CD4-positive, CD25-positive, alpha-beta regulatory T cell (primary cell): ENCODE data around the gene SLBP. TPM values are rescaled to one million over a fixed set of nuclear protein-coding genes. Genes with fewer than 3 reads are reported as not detected.

Experiments used
- ATAC-seq, 2 donors: fragments of 150-1000 bp; cut with Tn5 transposase; one replicate each; pipeline ENCODE4 v1.10.0; 2021; ENCODE audit warnings: low read depth in 2 of 2, moderate number of reproducible peaks in 2 of 2, moderate library complexity in 1 of 2
- DNase-seq, 3 donors: peaks; one replicate each; pipeline versions ENCODE4 v3.0.0 to v3.0.0-alpha.2; 2012 to 2022; ENCODE audit warnings: mixed read lengths in 1 of 3
- H3K27ac ChIP-seq: one replicate; pipeline ENCODE4 v1.7.0; 2013; ENCODE audit warnings: mild to moderate bottlenecking, low read length; ENCODE audit not compliant: insufficient read depth, poor library complexity, severe bottlenecking
- H3K27me3 ChIP-seq: one replicate; pipeline ENCODE4 v1.7.0; 2013; ENCODE audit warnings: low read length; ENCODE audit not compliant: control insufficient read depth, insufficient read depth
- H3K36me3 ChIP-seq: one replicate; pipeline ENCODE4 v1.7.0; 2013; ENCODE audit warnings: mild to moderate bottlenecking, low read length, moderate library complexity; ENCODE audit not compliant: control insufficient read depth, insufficient read depth
- H3K4me1 ChIP-seq: 2 replicates; pipeline ENCODE4 v1.7.0; 2013; ENCODE audit warnings: mild to moderate bottlenecking, low read length; ENCODE audit not compliant: insufficient read depth, control insufficient read depth, poor library complexity, severe bottlenecking
- H3K4me3 ChIP-seq: one replicate; pipeline ENCODE4 v1.7.0; 2013; ENCODE audit warnings: low read depth, mild to moderate bottlenecking, low read length, moderate library complexity
- H3K9me3 ChIP-seq, 2 experiments: 1 replicate in 1 of 2; 2 replicates in 1 of 2; pipeline ENCODE4 v1.7.0; 2013; ENCODE audit warnings: low read length in 2 of 2, mild to moderate bottlenecking in 1 of 2, moderate library complexity in 1 of 2; ENCODE audit not compliant: control insufficient read depth in 2 of 2
- H3K27ac Mint-ChIP-seq, 3 donors: one replicate each; pipeline ENCODE4 v1.8.0; 2020 to 2022; ENCODE audit warnings: mild to moderate bottlenecking in 3 of 3, mixed read lengths in 3 of 3, moderate library complexity in 2 of 3
- H3K27me3 Mint-ChIP-seq: one replicate; pipeline ENCODE4 v1.8.0; 2022; ENCODE audit warnings: mild to moderate bottlenecking, mixed read lengths
- H3K36me3 Mint-ChIP-seq: one replicate; pipeline ENCODE4 v1.8.0; 2020; ENCODE audit warnings: mixed read lengths
- H3K4me1 Mint-ChIP-seq, 4 donors: one replicate each; pipeline ENCODE4 v1.8.0; 2020 to 2022; ENCODE audit warnings: mixed read lengths in 4 of 4, mild to moderate bottlenecking in 1 of 4
- H3K4me3 Mint-ChIP-seq, 4 donors: one replicate each; pipeline ENCODE4 v1.8.0; 2020 to 2022; ENCODE audit warnings: mild to moderate bottlenecking in 4 of 4, mixed read lengths in 4 of 4, moderate library complexity in 3 of 4
- H3K9me3 Mint-ChIP-seq, 7 donors: one replicate each; pipeline ENCODE4 v1.8.0; 2020 to 2022; ENCODE audit warnings: mixed read lengths in 7 of 7, mild to moderate bottlenecking in 3 of 7, moderate library complexity in 2 of 7
- polyA plus RNA-seq, 4 donors: library from polyadenylated mRNA; unstranded; fragments of 300-500 nt; fragmentation: Illumina TruSeq; gene quantifications; one replicate each; pipeline ENCODE4 v1.2.3, GENCODE V29; 2021
- total RNA-seq: library from RNA; stranded (reverse); gene quantifications from one replicate; pipeline ENCODE4 v1.2.3, GENCODE V29; 2022

The SLBP gene
- total and polyA plus RNA-seq, 5 donors from 2014 or later = 36.7 to 83.8 (median 77.5) TPM

DNA sequence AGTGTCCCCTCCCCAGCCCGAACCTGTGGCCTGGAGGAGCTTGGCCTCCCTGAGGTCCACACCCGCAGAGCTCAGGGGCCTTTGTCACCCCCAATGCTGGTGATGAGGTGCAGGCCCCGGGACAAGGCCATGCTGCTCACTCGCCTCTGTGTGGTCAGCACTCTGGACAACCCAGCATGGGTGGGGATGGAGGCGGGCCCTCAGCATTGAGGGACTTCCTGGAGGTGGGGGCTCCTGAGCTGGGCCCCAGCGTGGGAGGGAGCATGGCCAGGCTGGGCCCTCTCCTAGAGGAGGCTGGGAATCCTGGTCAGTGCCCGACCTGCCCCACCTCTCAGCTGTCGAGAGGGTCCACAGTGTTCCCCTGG, 39.8 kb upstream of the SLBP start:
- ATAC-seq = no peak
- H3K27me3 Mint-ChIP-seq = no peaks in the 10 kb centered on the region
- H3K36me3 Mint-ChIP-seq = no peaks in the 10 kb centered on the region
- DNase-seq = no peak
- Histone ChIP-seq H3K9me3 (no peaks in the 10 kb centered on the region), H3K4me3 (no peak overlapping the region), H3K27ac (no peak overlapping the region), H3K4me1 (peaks cover 23% of the 10 kb centered on the region), H3K36me3 (no peaks in the 10 kb centered on the region), H3K27me3 (no peaks in the 10 kb centered on the region)
- H3K9me3 Mint-ChIP-seq = no peaks in the 10 kb centered on the region
- H3K4me1 Mint-ChIP-seq = peaks cover 0 to 3% (median 0%) of the 10 kb centered on the region in 4 donors
- no peak overlapping the region for H3K4me3 Mint-ChIP-seq
- no peak overlapping the region for H3K27ac Mint-ChIP-seq

DNA sequence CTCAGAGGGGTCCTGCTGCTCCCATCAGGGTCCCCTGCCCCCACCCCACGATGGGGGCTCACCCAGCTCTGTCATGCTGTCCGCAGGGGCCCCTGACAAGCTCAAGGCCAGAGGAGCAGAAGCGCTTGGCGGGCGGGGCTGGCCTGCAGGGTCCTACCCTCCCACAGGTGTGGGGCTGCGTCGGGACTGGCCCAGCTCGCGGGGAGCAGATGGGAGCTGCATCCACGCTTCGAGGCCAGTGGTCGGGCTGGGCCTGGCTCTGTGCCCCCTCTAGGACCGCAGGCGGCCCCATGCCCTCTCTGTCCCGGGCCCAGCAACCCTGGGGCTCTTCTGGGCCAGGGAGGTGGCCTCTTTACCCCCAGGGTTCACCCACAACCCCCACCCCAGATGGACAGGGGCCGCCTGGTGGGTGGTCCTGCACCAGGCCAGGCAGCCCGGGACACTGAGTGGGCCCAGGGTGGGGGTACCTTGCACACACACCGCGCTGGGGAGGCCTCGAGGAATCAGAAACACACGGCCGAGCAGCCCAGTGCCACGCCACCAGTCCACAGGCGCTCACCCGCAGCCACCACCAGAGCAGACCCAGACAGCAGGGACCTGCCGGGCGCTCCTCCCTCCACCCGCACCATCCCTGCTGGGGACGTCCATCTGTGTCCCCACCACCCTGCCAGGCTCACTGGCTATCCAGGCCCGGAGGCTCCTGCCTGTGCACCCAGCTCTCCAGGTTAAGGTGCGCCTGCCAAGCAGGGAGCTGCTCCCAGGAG, 39.2 kb upstream of the SLBP start:
- no peak overlapping the region for H3K27ac Mint-ChIP-seq
- H3K36me3 Mint-ChIP-seq = no peaks in the 10 kb centered on the region
- Histone ChIP-seq H3K9me3 (no peaks in the 10 kb centered on the region), H3K27me3 (no peaks in the 10 kb centered on the region), H3K4me1 (peaks cover 23% of the 10 kb centered on the region), H3K4me3 (no peak overlapping the region), H3K36me3 (no peaks in the 10 kb centered on the region), H3K27ac (no peak overlapping the region)
- no peak for ATAC-seq
- H3K4me3 Mint-ChIP-seq = no peak overlapping the region
- H3K4me1 Mint-ChIP-seq = peaks cover 0 to 3% (median 0%) of the 10 kb centered on the region in 4 donors
- no peaks in the 10 kb centered on the region for H3K27me3 Mint-ChIP-seq
- DNase-seq = no peak
- no peaks in the 10 kb centered on the region for H3K9me3 Mint-ChIP-seq

DNA sequence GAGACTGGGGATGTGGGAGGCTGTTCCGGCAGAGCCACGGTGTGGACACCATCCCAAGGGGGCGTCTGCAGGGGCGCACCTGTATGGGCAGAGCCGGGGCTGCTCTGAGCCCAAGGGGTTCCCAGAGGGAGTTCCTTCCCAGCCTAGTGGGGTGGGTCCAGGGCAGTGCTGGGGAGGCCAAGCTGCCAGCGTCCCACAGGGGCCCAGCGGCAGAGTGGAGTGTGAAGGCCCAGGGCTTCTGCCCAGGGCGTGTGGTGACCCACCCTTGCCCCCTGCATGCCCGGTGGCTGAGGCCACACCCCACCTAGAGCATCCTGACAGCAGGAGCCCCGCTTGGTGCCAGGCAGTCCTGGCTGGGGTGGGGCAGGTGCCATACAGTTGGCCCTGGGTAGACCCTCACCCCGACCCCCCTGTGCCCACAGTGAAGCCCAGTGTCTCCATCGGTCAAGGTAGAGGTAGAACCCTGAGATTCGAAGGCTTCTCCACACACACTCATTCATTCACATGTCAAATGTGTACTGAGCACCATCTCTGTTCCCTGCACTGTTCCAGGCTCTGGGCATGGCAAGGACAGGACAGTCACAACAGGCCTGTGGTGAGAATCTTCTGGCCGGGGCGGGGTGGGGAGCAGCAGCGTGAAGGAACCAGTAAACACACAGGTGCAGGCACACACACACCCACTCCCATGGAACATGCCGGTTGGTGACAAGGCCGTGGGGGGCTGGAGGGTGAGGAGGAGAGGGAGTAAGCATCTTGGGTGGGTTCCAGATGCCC, 38.4 kb upstream of the SLBP start:
- H3K4me3 Mint-ChIP-seq = peak overlapping the region in 1 of 4 donors; percentile 41
- no peak for DNase-seq
- peaks cover 0 to 3% (median 0%) of the 10 kb centered on the region in 4 donors for H3K4me1 Mint-ChIP-seq
- no peak for ATAC-seq
- H3K27me3 ChIP-seq = no peaks in the 10 kb centered on the region
- H3K4me3 ChIP-seq = no peak overlapping the region
- H3K4me1 ChIP-seq = peaks cover 25% of the 10 kb centered on the region
- H3K36me3 ChIP-seq = no peaks in the 10 kb centered on the region
- no peaks in the 10 kb centered on the region for H3K36me3 Mint-ChIP-seq
- no peaks in the 10 kb centered on the region for H3K27me3 Mint-ChIP-seq
- H3K9me3 Mint-ChIP-seq = no peaks in the 10 kb centered on the region
- H3K9me3 ChIP-seq = no peaks in the 10 kb centered on the region
- no peak overlapping the region for H3K27ac ChIP-seq
- peak overlapping the region in 1 of 3 donors; percentile 20 for H3K27ac Mint-ChIP-seq

DNA sequence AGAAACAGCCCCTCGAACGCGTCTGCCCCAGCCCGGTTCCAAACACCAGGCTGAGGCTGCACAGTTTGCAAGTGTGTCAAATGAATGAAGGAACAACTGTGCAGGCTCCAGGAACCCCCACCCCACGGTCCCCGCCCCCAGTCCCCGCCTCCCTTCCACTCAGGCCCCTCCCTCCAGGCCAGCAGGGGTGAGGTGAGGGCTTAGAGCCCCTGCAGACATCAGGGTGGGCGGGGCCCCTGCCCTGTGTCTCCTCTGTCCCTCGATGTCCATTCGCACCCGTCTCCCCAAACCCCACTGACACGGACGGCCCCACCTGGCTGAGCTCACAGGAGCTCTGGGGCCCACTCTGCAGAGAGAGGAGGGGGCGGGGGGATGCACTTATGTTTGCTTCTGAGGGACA, 37.7 kb upstream of the SLBP start:
- no peak overlapping the region for H3K4me3 ChIP-seq
- H3K36me3 ChIP-seq = no peaks in the 10 kb centered on the region
- ATAC-seq = no peak
- H3K4me1 ChIP-seq = peaks cover 25% of the 10 kb centered on the region
- Mint-ChIP-seq H3K9me3 (no peaks in the 10 kb centered on the region), H3K4me1 (peaks cover 0 to 3% (median 0%) of the 10 kb centered on the region in 4 donors), H3K27me3 (no peaks in the 10 kb centered on the region), H3K4me3 (no peak overlapping the region), H3K27ac (no peak overlapping the region), H3K36me3 (no peaks in the 10 kb centered on the region)
- no peak overlapping the region for H3K27ac ChIP-seq
- no peaks in the 10 kb centered on the region for H3K27me3 ChIP-seq
- no peaks in the 10 kb centered on the region for H3K9me3 ChIP-seq
- DNase-seq = no peak

DNA sequence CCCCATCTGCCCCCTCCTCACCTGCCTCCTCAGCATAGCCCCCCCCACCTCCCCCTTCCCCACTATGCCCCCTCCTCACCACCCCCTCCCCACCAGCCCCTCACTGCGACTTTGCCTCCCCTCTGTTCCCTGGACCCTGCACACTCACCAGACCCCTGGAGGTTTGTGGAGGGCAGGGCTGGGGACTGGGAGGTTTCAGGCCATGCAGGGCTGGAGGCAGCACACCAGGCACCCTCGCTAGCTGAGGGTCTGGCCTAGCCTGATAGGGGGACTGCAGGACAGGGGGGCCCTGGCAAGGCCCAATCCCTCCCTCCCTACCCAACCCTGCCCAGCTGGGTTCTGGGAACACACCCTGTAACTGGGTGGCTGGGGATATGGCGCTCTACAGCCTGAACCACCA, 37.3 kb upstream of the SLBP start:
- H3K27ac ChIP-seq = no peak overlapping the region
- no peak overlapping the region for H3K27ac Mint-ChIP-seq
- no peak overlapping the region for H3K4me3 ChIP-seq
- no peaks in the 10 kb centered on the region for H3K36me3 Mint-ChIP-seq
- peaks cover 3% of the 10 kb centered on the region for H3K36me3 ChIP-seq
- H3K27me3 Mint-ChIP-seq = no peaks in the 10 kb centered on the region
- H3K9me3 Mint-ChIP-seq = no peaks in the 10 kb centered on the region
- peaks cover 25% of the 10 kb centered on the region for H3K4me1 ChIP-seq
- no peaks in the 10 kb centered on the region for H3K9me3 ChIP-seq
- H3K4me3 Mint-ChIP-seq = no peak overlapping the region
- H3K27me3 ChIP-seq = no peaks in the 10 kb centered on the region
- peaks cover 0 to 3% (median 0%) of the 10 kb centered on the region in 4 donors for H3K4me1 Mint-ChIP-seq
- DNase-seq (no peak), ATAC-seq (no peak)

DNA sequence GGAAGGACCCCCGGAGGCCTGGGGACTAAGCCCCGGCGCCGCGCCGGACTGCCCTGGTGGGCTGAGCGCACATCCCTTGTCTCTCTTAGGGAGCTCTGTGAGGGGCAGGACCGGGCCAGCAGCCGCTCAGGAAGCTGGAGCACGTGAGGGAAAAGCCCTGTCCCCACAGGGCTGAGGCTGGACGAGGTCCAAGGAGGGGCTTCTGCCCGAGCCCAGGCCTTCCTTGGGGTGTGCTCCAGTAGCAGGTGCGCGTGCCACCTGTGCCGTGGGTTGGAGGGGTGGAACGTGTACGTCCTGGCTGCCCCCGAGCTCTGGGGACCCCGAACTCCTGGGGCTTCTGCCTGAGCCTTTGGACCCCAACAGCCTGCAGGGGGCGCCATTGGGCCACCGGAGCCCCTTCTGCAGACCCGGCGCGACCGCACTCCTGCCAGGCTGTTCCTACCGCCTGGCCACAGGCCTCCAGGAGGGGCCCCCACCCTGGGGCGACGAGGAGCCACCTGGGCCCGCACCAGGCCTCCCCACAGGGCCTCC, 36.4 kb upstream of the SLBP start:
- no peak overlapping the region for H3K4me3 ChIP-seq
- peak; percentile 67 to 81 (median 70) for DNase-seq
- no peaks in the 10 kb centered on the region for H3K27me3 ChIP-seq
- Mint-ChIP-seq H3K36me3 (no peaks in the 10 kb centered on the region), H3K27ac (no peak overlapping the region), H3K4me1 (peaks cover 0 to 3% (median 0%) of the 10 kb centered on the region in 4 donors), H3K9me3 (no peaks in the 10 kb centered on the region), H3K27me3 (no peaks in the 10 kb centered on the region), H3K4me3 (no peak overlapping the region)
- H3K27ac ChIP-seq = no peak overlapping the region
- H3K36me3 ChIP-seq = peaks cover 12% of the 10 kb centered on the region
- ATAC-seq = peak; percentile 28 to 54
- peaks cover 24% of the 10 kb centered on the region for H3K4me1 ChIP-seq
- H3K9me3 ChIP-seq = no peaks in the 10 kb centered on the region

DNA sequence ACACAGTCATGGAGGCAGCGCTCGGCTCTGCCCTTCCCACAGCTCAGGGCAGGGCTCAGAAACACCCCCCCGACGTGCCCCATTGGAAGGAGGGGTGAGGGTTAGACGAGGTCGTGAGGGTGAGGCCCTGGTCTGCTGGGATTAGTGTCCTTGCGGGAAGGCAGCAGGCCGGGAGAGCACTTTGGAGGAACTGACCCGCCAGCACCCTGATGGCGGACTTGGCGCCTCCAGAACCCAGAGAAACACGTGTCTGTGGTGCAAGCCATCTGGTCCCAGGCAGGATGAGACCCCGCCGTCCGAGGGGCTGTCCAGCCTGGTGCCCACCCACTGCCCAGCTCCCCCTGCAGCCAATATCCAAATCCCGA, 35.5 kb upstream of the SLBP start:
- peaks cover 15% of the 10 kb centered on the region for H3K4me1 ChIP-seq
- no peaks in the 10 kb centered on the region for H3K9me3 ChIP-seq
- H3K36me3 Mint-ChIP-seq = no peaks in the 10 kb centered on the region
- H3K4me3 Mint-ChIP-seq = no peak overlapping the region
- no peaks in the 10 kb centered on the region for H3K27me3 ChIP-seq
- peaks cover 14% of the 10 kb centered on the region for H3K36me3 ChIP-seq
- H3K27me3 Mint-ChIP-seq = no peaks in the 10 kb centered on the region
- H3K4me3 ChIP-seq = no peak overlapping the region
- no peak overlapping the region for H3K27ac ChIP-seq
- H3K27ac Mint-ChIP-seq = no peak overlapping the region
- ATAC-seq (no peak), DNase-seq (no peak)
- no peaks in the 10 kb centered on the region for H3K9me3 Mint-ChIP-seq
- H3K4me1 Mint-ChIP-seq = no peaks in the 10 kb centered on the region
